Measurements from ENCODE around the gene PIK3CB.
"Not testable (repeated sequence)": the region's sequence is repeated elsewhere in the genome, so short reads cannot be mapped to it uniquely, and the experiment has no call there.

Gene PIK3CB

DNA sequence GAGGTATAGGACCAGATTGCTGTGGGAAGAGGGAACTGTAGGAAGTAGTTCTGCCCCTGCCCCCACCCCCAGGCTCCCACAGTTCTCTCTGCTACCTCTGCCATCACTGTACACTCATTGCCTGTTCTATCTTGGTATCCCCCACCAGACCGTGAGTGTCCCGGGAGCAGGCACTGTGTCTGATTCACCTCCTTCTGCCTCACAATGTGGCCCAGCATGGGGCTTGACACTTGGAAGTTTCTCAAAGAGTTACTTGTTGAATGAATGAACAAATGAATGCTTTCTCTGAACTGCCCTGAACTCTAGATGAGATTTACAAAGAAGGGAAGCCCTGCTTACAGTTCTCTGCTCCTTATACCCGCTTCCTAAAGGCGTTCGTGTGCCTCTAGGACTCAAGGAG lies 27.1 kb upstream of the PIK3CB start:
- TF ChIP-seq, protein P1, sequence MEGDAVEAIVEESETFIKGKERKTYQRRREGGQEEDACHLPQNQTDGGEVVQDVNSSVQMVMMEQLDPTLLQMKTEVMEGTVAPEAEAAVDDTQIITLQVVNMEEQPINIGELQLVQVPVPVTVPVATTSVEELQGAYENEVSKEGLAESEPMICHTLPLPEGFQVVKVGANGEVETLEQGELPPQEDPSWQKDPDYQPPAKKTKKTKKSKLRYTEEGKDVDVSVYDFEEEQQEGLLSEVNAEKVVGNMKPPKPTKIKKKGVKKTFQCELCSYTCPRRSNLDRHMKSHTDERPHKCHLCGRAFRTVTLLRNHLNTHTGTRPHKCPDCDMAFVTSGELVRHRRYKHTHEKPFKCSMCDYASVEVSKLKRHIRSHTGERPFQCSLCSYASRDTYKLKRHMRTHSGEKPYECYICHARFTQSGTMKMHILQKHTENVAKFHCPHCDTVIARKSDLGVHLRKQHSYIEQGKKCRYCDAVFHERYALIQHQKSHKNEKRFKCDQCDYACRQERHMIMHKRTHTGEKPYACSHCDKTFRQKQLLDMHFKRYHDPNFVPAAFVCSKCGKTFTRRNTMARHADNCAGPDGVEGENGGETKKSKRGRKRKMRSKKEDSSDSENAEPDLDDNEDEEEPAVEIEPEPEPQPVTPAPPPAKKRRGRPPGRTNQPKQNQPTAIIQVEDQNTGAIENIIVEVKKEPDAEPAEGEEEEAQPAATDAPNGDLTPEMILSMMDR (conservative IDR thresholded peaks at IDR 0.05; ENCODE audit: low read depth, low read length): no peak
- no peak for DNase-seq (ENCODE audit: low read depth)

DNA sequence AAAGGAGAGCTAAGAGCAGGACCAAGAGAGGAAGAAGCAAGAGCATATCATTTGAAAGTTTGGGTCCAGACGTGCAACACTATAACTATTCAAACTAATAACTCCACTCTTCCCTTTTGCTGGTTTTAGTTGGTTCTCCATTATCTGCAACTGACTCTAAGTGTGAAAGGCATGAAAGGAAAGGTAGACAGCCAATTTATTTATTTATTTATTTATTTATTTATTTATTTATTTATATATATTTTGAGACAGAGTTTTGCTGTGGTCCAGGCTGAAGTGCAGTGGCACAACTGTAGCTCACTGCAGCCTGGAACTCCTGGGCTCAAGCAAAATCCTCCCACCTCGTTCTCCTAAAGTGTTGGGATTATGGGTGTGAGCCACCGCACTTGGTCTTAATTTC lies 22.1 kb upstream of the PIK3CB start:
- TF ChIP-seq, protein P1 (conservative IDR thresholded peaks at IDR 0.05; ENCODE audit: low read depth, low read length): no peak
- DNase-seq (ENCODE audit: low read depth): no peak
- H3K4me3 ChIP-seq (ENCODE audit: low read length): no peak overlapping the region

More for the DNA sequence above, 27.1 kb upstream of the PIK3CB start:
- H3K4me3 ChIP-seq (ENCODE audit: low read length): no peak overlapping the region

DNA sequence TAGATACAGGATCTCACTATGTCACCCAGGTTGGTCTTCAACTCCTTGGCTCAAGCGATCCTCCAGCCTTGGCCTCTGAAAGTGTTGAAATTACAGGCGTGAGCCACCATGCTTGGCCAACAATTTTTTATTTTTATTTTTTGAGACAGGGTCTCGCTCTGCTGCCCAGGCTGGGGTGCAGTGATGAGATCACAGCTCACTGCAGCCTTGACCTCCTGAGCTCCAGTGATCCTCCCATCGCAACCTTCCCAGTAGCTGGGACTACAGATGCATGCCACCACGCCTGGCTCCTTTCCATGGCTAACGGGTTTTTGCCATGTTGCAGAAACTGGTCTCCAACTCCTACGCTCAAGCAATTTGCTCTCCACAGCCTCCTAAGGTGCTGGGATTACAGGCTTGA lies 20.2 kb upstream of the PIK3CB start:
- H3K4me3 ChIP-seq (ENCODE audit: low read length): no peak overlapping the region
- TF ChIP-seq, protein P1 (conservative IDR thresholded peaks at IDR 0.05; ENCODE audit: low read depth, low read length): no peak
- no peak for DNase-seq (ENCODE audit: low read depth)

DNA sequence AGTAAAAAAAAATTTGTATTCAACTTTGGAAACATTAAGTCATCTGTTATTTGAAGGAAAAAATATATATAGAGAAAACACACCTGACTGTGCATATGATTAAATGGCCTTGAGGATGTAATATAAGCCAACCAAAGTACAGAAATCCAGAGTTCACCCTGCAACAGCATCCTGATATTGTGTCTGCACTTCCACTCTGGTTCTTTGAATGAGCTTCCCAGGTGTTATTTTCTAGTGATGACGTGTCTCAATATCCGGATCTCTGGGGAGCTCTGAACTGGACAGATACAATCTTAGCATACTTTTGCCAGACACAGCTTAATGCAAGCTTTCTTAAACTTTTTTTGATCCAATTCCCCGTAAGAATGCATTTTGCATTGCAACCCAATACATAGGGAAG lies 19.5 kb upstream of the PIK3CB start:
- H3K4me3 ChIP-seq (ENCODE audit: low read length): no peak overlapping the region
- TF ChIP-seq, protein P1 (conservative IDR thresholded peaks at IDR 0.05; ENCODE audit: low read depth, low read length): no peak
- DNase-seq (ENCODE audit: low read depth): no peak

DNA sequence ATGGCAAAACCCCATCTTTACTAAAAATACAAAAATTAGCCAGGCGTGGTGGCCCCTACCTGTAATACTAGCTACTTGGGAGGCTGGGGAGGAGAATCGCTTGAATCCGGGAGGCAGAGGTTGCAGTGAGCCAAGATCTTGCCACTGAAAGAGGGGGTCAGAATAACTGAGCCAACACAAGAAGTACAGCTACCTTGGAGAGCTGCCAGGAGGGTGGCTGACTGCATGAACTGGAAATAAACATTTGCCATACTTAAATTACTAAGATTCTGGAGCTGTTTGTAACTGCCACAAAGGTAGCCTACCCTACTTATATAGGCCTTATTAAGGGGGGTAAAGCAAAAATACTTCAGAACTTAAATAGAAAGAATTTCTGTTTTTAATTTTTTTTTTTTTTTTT lies 15.4 kb upstream of the PIK3CB start:
- TF ChIP-seq, protein P1 (conservative IDR thresholded peaks at IDR 0.05; ENCODE audit: low read depth, low read length): no peak
- H3K4me3 ChIP-seq (ENCODE audit: low read length): no peak overlapping the region

DNA sequence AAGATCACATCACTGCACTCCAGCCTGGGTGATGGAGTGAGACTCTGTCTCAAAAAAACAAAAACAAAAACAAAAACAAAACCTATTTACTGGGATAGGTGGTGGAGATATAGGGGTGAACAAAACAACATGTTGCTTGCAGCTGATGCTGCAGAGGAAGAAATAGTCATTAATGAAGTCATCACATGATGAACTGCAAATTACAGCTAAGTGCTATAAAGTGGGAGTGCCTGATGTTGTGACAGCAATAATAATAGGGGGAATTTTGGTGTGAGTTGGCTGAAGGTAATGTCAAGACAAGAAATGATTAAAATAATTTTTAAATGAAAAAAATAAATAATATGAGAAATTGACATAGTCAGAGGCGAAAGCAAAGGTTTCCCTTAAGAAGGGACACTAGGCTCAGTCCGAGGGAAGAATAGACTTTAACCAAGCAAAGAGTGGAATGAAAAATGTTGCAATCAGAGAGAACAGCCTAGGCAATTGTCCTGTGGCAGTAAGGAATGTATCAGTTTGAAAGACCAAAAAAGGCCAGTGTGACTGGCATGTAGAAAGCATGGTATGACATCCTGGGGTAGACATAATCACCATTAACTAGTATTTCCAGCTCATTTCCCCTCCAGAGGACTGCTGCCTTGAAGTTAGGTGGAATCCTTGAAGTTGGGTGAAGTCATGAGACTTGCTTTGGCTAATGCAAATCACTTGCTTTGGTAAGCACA lies 14.7 kb upstream of the PIK3CB start:
- no peak for DNase-seq (ENCODE audit: low read depth)
- no peak overlapping the region for H3K4me3 ChIP-seq (ENCODE audit: low read length)
- TF ChIP-seq, protein P1 (conservative IDR thresholded peaks at IDR 0.05; ENCODE audit: low read depth, low read length): no peak

More for the DNA sequence above, 15.4 kb upstream of the PIK3CB start:
- peak; percentile 51 for DNase-seq (ENCODE audit: low read depth)

DNA sequence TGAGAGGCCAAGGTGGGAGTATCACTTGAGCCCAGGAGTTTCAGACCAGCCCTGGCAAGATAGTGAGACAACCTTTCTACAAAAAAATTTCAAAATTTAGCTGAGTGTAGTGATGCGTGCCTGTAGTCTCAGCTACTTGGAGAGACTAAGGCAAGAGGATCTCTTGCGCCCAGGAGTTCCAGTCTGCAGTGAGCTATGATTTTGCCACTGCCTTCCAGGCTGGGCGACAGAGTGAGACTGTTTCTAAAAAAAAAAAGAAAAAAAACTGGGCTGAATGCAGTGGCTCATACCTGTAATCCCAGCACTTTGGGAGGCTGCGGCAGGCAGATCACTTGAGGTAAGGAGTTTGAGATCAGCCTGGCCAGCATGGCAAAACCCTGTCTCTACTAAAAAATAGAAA lies 14.0 kb upstream of the PIK3CB start:
- H3K4me3 ChIP-seq (ENCODE audit: low read length): no peak overlapping the region
- TF ChIP-seq, protein P1 (conservative IDR thresholded peaks at IDR 0.05; ENCODE audit: low read depth, low read length): no peak
- DNase-seq (ENCODE audit: low read depth): no peak

DNA sequence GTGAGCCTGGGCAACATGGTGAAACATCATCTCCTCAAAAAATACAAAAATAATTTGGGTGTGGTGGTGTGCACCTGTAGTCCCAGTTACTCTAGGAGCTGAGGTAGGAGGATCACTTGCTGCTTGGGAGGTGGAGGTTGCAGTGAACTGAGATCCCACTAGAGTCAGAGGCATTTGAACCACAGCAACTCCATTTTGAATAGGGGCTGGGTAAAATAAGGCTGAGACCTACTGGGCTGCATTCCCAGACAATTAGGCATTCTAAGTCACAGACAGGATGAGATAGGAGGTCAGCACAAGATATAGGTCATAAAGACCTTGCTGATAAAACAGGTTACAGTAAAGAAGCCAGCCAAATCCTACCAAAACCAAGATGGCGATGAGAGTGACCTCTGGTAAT lies 12.1 kb upstream of the PIK3CB start:
- not testable (repeated sequence) for DNase-seq (ENCODE audit: low read depth); H3K4me3 ChIP-seq (ENCODE audit: low read length)
